CD14-positive monocyte (primary cell): Measurements from ENCODE around the gene ANKRD12. TPM values are rescaled to one million over a fixed set of nuclear protein-coding genes. Genes with fewer than 3 reads are reported as not detected.
A peak's percentile ranks its signal among the peaks of the same experiment; 100 is the strongest.

Experiments used
- DNase-seq, 3 donors: peaks; one replicate each; pipeline ENCODE4 v3.0.0-alpha.2; 2011 to 2022
- H2AFZ ChIP-seq: 2 replicates; pipeline ENCODE4 v1.6.0; 2012; ENCODE audit warnings: mild to moderate bottlenecking, low read depth, low read length, inconsistent platforms; ENCODE audit not compliant: insufficient read depth, poor library complexity, severe bottlenecking
- H3K27ac ChIP-seq, 2 donors: 1 replicate in 1 of 2; 2 replicates in 1 of 2; pipeline ENCODE4 v1.5.1; 2012 to 2013; ENCODE audit warnings: low read length in 2 of 2, control low read depth in 1 of 2, inconsistent platforms in 1 of 2, low read depth in 1 of 2, mild to moderate bottlenecking in 1 of 2
- H3K27me3 ChIP-seq, 2 donors: one replicate each; pipeline versions ENCODE4 v1.6.0 to v1.6.1; 2011 to 2013; ENCODE audit warnings: low read length in 2 of 2; ENCODE audit not compliant: control insufficient read depth in 2 of 2, insufficient read depth in 2 of 2
- H3K36me3 ChIP-seq, 2 donors: replicated peaks in 1 of 2; 1 replicate in 1 of 2; 2 replicates in 1 of 2; pipeline versions ENCODE4 v1.5.1 to v1.6.1; 2012 to 2013; ENCODE audit warnings: low read length in 2 of 2, control low read depth in 1 of 2, inconsistent platforms in 1 of 2, mild to moderate bottlenecking in 1 of 2; ENCODE audit not compliant: insufficient read depth in 2 of 2, control insufficient read depth in 1 of 2
- H3K4me1 ChIP-seq, 2 donors: 1 replicate in 1 of 2; 2 replicates in 1 of 2; pipeline versions ENCODE4 v1.5.1 to v1.6.1; 2012 to 2013; ENCODE audit warnings: low read length in 2 of 2, control low read depth in 1 of 2, inconsistent platforms in 1 of 2, mild to moderate bottlenecking in 1 of 2, moderate library complexity in 1 of 2; ENCODE audit not compliant: insufficient read depth in 2 of 2, control insufficient read depth in 1 of 2
- H3K4me2 ChIP-seq: replicated peaks from 2 replicates; pipeline ENCODE3; 2012; ENCODE audit warnings: low read length, moderate library complexity, mild to moderate bottlenecking; ENCODE audit not compliant: poor library complexity, severe bottlenecking; ENCODE audit errors: extremely low read depth
- H3K4me3 ChIP-seq, 3 experiments: fragments of 200-600 bp in 1 of 3; sonication (generic) in 1 of 3; replicated peaks in 1 of 3; 1 replicate in 2 of 3; 2 replicates in 1 of 3; pipeline ENCODE4 v1.5.1; 2011 to 2013; ENCODE audit warnings: low read length in 3 of 3, mild to moderate bottlenecking in 3 of 3, control low read depth in 2 of 3, low read depth in 2 of 3, inconsistent platforms in 1 of 3, moderate library complexity in 1 of 3
- H3K79me2 ChIP-seq: 2 replicates; pipeline ENCODE4 v1.6.0; 2012; ENCODE audit warnings: mild to moderate bottlenecking, control low read depth, inconsistent platforms, low read length, moderate library complexity; ENCODE audit not compliant: insufficient read depth
- H3K9ac ChIP-seq: 2 replicates; pipeline ENCODE4 v1.6.0; 2017; ENCODE audit warnings: low read length, mild to moderate bottlenecking; ENCODE audit not compliant: insufficient read depth, poor library complexity, severe bottlenecking
- H3K9me3 ChIP-seq, 2 donors: replicated peaks in 1 of 2; 1 replicate in 1 of 2; 2 replicates in 1 of 2; pipeline versions ENCODE4 v1.5.1 to v1.6.1; 2012 to 2013; ENCODE audit warnings: low read length in 2 of 2, control low read depth in 1 of 2; ENCODE audit not compliant: control insufficient read depth in 1 of 2, insufficient read depth in 1 of 2
- H4K20me1 ChIP-seq: 2 replicates; pipeline ENCODE4 v1.6.0; 2012; ENCODE audit warnings: mild to moderate bottlenecking, low read length, control low read depth, moderate library complexity; ENCODE audit not compliant: insufficient read depth
- H3K27ac Mint-ChIP-seq, 7 donors: one replicate each; pipeline ENCODE4 v1.8.0; 2020; ENCODE audit warnings: mild to moderate bottlenecking in 7 of 7, mixed read lengths in 7 of 7, moderate library complexity in 6 of 7, inconsistent platforms in 2 of 7
- H3K27me3 Mint-ChIP-seq, 3 donors: one replicate each; pipeline ENCODE4 v1.8.0; 2021 to 2022; ENCODE audit warnings: low read depth in 3 of 3, mild to moderate bottlenecking in 3 of 3, mixed read lengths in 3 of 3, moderate library complexity in 3 of 3, inconsistent platforms in 1 of 3
- H3K36me3 Mint-ChIP-seq, 2 donors: one replicate each; pipeline ENCODE4 v1.8.0; 2020; ENCODE audit warnings: mixed read lengths in 2 of 2, inconsistent platforms in 1 of 2, mild to moderate bottlenecking in 1 of 2
- H3K4me1 Mint-ChIP-seq: one replicate; pipeline ENCODE4 v1.8.0; 2020; ENCODE audit warnings: mild to moderate bottlenecking, mixed read lengths
- H3K4me3 Mint-ChIP-seq, 2 donors: one replicate each; pipeline ENCODE4 v1.8.0; 2020; ENCODE audit warnings: mild to moderate bottlenecking in 2 of 2, mixed read lengths in 2 of 2, moderate library complexity in 1 of 2
- H3K9me3 Mint-ChIP-seq, 7 donors: one replicate each; pipeline ENCODE4 v1.8.0; 2020 to 2022; ENCODE audit warnings: mixed read lengths in 7 of 7, mild to moderate bottlenecking in 6 of 7, moderate library complexity in 6 of 7, inconsistent platforms in 2 of 7
- WGBS: methylation state at CpG from one replicate; pipeline ENCODE4 v1.1.5; 2013; ENCODE audit warnings: missing lambda C conversion rate; ENCODE audit not compliant: insufficient coverage; 5-methylcytosine and 5-hydroxymethylcytosine counted together
- intact Hi-C, 2 donors: fragments of 100-400 bp; cut with micrococcal nuclease; formaldehyde crosslinking; loops; one replicate each; pipeline versions ENCODE4 v1.15.0 to v1.15.1; 2023
- polyA plus RNA-seq, 3 donors: library from polyadenylated mRNA; depleted of rRNA in 1 of 3; unstranded in 2 of 3; stranded (reverse) in 1 of 3; fragments of 300-500 nt in 2 of 3; fragments of >200 nt in 1 of 3; fragmentation: Illumina TruSeq in 2 of 3; gene quantifications; 1 replicate in 2 of 3; 2 replicates in 1 of 3; pipeline ENCODE4 v1.2.3, GENCODE V29; 2012 to 2021
- TF ChIP-seq, protein P1 (sequence below): fragments of 200-600 bp; IDR thresholded peaks from one replicate; pipeline ENCODE4 v1.8.0; 2022; ENCODE audit warnings: antibody characterized with exemption, mild to moderate bottlenecking

The ANKRD12 gene
- polyA plus RNA-seq, 3 donors = 9.3 to 15.5 (median 15.4) TPM

DNA sequence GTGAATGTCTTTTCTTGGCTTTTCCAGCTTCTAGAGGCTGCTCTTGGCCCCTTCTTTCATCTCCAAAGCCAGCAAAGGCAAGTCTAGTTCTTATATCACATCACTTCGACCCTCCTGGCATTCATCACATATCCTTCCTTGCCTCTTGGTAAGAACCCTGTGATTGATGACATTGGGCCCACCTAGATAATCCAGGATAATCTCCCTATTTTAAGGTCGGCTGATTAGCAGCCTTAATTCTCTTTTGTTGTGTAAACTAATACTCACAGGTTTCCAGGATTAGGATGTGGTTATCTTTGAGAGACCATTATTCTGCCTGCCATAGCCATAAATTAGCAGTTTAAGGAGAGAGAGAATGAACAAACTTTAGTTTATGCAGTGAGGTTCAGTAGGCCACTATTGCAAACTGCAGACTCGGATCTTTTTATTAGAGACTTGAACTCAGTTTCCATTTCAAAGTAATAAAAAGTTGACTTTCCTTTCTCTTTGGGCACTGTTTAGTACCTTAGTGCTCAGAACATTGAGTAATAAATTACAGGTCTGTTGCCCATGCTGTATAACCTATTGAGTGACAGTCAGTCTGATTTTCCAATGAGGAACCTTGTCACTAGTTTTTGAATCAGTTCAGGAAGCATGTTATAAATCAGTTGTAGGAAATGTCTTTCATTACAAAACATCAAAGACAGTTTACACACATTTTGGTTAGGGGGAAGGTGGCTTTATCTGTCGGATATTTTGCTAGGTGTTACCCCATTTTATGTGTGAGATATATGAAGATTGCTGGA is 29.6 kb upstream of the ANKRD12 start:
- intact Hi-C loops = loop anchor here in 1 of 2 donors (10.0 kb wide), 1 partner anchor 368 kb away; the partner anchor contains the start of gene RALBP1
- peak in 2 of 3 donors; percentile 33 for DNase-seq
- peaks cover 4 to 16% of the 10 kb centered on the region in 2 donors for H3K36me3 Mint-ChIP-seq
- Histone ChIP-seq H3K9ac (no peak overlapping the region), H3K79me2 (peaks cover 95% of the 10 kb centered on the region), H4K20me1 (peaks cover 76% of the 10 kb centered on the region), H2AFZ (no peak overlapping the region), H3K4me1 (peaks cover 45 to 75% of the 10 kb centered on the region in 2 donors), H3K4me2 (peak overlapping the region; percentile 17), H3K27me3 (no peaks in the 10 kb centered on the region), H3K4me3 (peak overlapping the region in 1 of 3 experiments; percentile 24), H3K9me3 (no peaks in the 10 kb centered on the region), H3K27ac (peak overlapping the region in 1 of 2 donors; percentile 94), H3K36me3 (no peaks in the 10 kb centered on the region)
- no peaks in the 10 kb centered on the region for H3K9me3 Mint-ChIP-seq
- H3K4me1 Mint-ChIP-seq = peaks cover 72% of the 10 kb centered on the region
- peak overlapping the region; percentile 28 to 89 (median 79) for H3K27ac Mint-ChIP-seq
- 14% methylated on average over 3 of the region's 4 CpGs for WGBS
- H3K27me3 Mint-ChIP-seq = no peaks in the 10 kb centered on the region
- no peak overlapping the region for H3K4me3 Mint-ChIP-seq
- TF ChIP-seq, protein P1, sequence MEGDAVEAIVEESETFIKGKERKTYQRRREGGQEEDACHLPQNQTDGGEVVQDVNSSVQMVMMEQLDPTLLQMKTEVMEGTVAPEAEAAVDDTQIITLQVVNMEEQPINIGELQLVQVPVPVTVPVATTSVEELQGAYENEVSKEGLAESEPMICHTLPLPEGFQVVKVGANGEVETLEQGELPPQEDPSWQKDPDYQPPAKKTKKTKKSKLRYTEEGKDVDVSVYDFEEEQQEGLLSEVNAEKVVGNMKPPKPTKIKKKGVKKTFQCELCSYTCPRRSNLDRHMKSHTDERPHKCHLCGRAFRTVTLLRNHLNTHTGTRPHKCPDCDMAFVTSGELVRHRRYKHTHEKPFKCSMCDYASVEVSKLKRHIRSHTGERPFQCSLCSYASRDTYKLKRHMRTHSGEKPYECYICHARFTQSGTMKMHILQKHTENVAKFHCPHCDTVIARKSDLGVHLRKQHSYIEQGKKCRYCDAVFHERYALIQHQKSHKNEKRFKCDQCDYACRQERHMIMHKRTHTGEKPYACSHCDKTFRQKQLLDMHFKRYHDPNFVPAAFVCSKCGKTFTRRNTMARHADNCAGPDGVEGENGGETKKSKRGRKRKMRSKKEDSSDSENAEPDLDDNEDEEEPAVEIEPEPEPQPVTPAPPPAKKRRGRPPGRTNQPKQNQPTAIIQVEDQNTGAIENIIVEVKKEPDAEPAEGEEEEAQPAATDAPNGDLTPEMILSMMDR = no peak

GRCh38 chr18:9108911-9109310 is 27.7 kb upstream of the ANKRD12 start:
- Mint-ChIP-seq H3K36me3 (peaks cover 4 to 16% of the 10 kb centered on the region in 2 donors), H3K27ac (peak overlapping the region in 3 of 7 donors; percentile 62 to 73 (median 73)), H3K9me3 (no peaks in the 10 kb centered on the region), H3K4me3 (no peak overlapping the region), H3K27me3 (no peaks in the 10 kb centered on the region), H3K4me1 (peaks cover 79% of the 10 kb centered on the region)
- TF ChIP-seq, protein P1 = no peak
- Histone ChIP-seq H3K4me2 (no peak overlapping the region), H3K27me3 (no peaks in the 10 kb centered on the region), H3K36me3 (no peaks in the 10 kb centered on the region), H3K9me3 (no peaks in the 10 kb centered on the region), H2AFZ (no peak overlapping the region), H3K4me3 (no peak overlapping the region), H3K9ac (no peak overlapping the region), H4K20me1 (peaks cover 78% of the 10 kb centered on the region), H3K27ac (peak overlapping the region in 1 of 2 donors; percentile 28), H3K4me1 (peaks cover 55 to 83% of the 10 kb centered on the region in 2 donors), H3K79me2 (peaks cover 100% of the 10 kb centered on the region)
- intact Hi-C loops = loop anchor here in 1 of 2 donors (10.0 kb wide), 1 partner anchor 366 kb away; the partner anchor contains the start of gene RALBP1
- no peak for DNase-seq
- WGBS = 81% methylated on average over 2 of the region's 2 CpGs
